Left lung (tissue), 10 donors: ENCODE results near the gene MISFA. TPM values are rescaled to one million over a fixed set of nuclear protein-coding genes. Genes with fewer than 3 reads are reported as not detected.
"Not testable (repeated sequence)": the region's sequence is repeated elsewhere in the genome, so short reads cannot be mapped to it uniquely, and the experiment has no call there.

Source experiments
- ATAC-seq: fragments of 200-7000 bp; cut with Tn5 transposase; one replicate; pipeline ENCODE4 v1.9.1; 2020; ENCODE audit warnings: moderate library complexity
- DNase-seq, 4 donors: peaks; one replicate each; pipeline ENCODE4 v3.0.0-alpha.2; 2013 to 2020
- H3K27ac ChIP-seq, 2 donors: fragments of 200-600 bp; sonication (generic) in 1 of 2; one replicate each; pipeline versions ENCODE4 v1.5.0 to v1.8.0; 2020 to 2021
- H3K27me3 ChIP-seq, 2 donors: fragments of 200-600 bp; sonication (generic) in 1 of 2; one replicate each; pipeline versions ENCODE4 v1.5.0 to v1.8.0; 2020 to 2021
- H3K36me3 ChIP-seq, 2 donors: fragments of 200-600 bp; sonication (generic) in 1 of 2; one replicate each; pipeline versions ENCODE4 v1.5.0 to v1.8.0; 2020 to 2021
- H3K4me1 ChIP-seq, 2 donors: fragments of 200-600 bp; one replicate each; pipeline ENCODE4 v1.8.0; 2021
- H3K4me3 ChIP-seq, 2 donors: fragments of 200-600 bp; sonication (generic) in 1 of 2; one replicate each; pipeline versions ENCODE4 v1.5.0 to v1.8.0; 2020 to 2021; ENCODE audit warnings: mild to moderate bottlenecking in 1 of 2
- H3K9me3 ChIP-seq, 2 donors: fragments of 200-600 bp; sonication (generic) in 1 of 2; one replicate each; pipeline versions ENCODE4 v1.5.0 to v1.8.0; 2020 to 2021
- intact Hi-C, 2 donors: fragments of 100-400 bp; cut with DNase I; formaldehyde crosslinking; loops; one replicate each; pipeline versions ENCODE4 v1.11.2 to v1.14.2; 2022
- polyA plus RNA-seq, 6 donors: library from polyadenylated mRNA; unstranded; fragments of 120-200 nt; gene quantifications; one replicate each; pipeline ENCODE4 v1.2.1, GENCODE V29; 2013; ENCODE audit not compliant: insufficient read length in 6 of 6
- total RNA-seq, 2 donors: library from RNA; stranded (reverse); fragmentation: NEBNext Ultra II Directional; extraction: Animal tissue kit (Norgen Biotek cat#: 25700); gene quantifications; one replicate each; pipeline ENCODE4 v1.2.1, GENCODE V29; 2021
- TF ChIP-seq, protein P1 (sequence below), 2 donors: fragments of 200-600 bp; sonication (generic) in 1 of 2; IDR thresholded peaks; one replicate each; pipeline versions ENCODE4 v1.5.0 to v1.8.0; 2021; ENCODE audit warnings: antibody characterized with exemption in 2 of 2
- donor health status: DM: no; HTN: yes; CAD: no.
- donor health status: DM: no; HTN: no; CAD: no.

The MISFA gene
- total and polyA plus RNA-seq, 8 donors: 3.0 to 16.3 (median 13.7) TPM

DNA sequence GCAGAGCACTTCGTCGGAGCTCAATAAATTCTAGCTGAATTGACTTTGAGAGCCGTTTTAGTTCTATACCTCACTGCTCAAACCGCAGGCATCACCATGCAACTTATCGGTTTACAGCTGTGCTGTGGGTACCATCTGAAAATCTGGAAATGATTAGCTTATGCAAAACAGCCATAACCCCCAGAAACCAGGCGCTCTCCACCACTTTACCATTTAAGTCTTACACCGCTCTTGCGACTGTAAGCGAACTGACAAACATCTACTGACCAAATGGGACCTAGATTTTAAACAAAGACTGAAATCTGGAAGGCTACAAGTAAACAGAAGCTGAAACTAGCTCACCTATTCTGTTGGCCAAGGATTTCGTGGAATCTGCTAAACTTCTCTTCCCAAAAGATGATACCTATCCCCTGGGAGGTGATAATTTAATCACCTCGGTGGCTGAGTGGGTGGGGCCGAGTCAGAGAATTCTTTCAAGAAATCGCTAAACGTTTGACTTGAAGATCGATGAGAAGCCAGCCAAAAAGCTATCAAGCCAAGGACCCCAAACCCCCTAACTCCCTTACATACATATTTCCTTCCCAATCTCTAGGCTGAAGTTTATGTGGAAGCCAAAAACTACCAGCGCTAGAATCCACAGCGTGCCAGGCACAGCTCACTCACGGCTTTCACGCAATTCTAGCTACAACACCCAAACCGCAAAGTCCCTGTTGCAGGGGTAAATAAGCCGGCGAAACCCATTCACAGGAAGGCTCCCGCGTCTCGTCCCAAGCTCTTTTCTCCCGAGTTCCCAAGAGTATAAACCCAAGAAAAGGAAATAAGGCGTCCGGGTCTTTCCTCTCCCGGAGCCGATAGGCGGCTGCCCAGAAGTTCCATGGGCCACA, 33.9 kb downstream of the MISFA start:
- Histone ChIP-seq H3K36me3 (no peaks in the 10 kb centered on the region), H3K27ac (peak overlapping the region; percentile 94), H3K9me3 (no peaks in the 10 kb centered on the region), H3K4me3 (peak overlapping the region; percentile 61 to 79), H3K27me3 (peaks cover 0 to 4% of the 10 kb centered on the region in 2 donors), H3K4me1 (peaks cover 12 to 20% of the 10 kb centered on the region in 2 donors)
- DNase-seq (no peak), ATAC-seq (no peak)
- intact Hi-C loops: no loop called here
- TF ChIP-seq, protein P1, sequence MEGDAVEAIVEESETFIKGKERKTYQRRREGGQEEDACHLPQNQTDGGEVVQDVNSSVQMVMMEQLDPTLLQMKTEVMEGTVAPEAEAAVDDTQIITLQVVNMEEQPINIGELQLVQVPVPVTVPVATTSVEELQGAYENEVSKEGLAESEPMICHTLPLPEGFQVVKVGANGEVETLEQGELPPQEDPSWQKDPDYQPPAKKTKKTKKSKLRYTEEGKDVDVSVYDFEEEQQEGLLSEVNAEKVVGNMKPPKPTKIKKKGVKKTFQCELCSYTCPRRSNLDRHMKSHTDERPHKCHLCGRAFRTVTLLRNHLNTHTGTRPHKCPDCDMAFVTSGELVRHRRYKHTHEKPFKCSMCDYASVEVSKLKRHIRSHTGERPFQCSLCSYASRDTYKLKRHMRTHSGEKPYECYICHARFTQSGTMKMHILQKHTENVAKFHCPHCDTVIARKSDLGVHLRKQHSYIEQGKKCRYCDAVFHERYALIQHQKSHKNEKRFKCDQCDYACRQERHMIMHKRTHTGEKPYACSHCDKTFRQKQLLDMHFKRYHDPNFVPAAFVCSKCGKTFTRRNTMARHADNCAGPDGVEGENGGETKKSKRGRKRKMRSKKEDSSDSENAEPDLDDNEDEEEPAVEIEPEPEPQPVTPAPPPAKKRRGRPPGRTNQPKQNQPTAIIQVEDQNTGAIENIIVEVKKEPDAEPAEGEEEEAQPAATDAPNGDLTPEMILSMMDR (IDR thresholded peaks at IDR 0.05): no peak

GRCh38 chr11:18634140-18635032, 34.8 kb downstream of the MISFA start, which contains the start of gene SPTY2D1:
TSS of gene SPTY2D1 (minus strand) at chr11:18634342. CDS start at chr11:18634257, 85 bp downstream.
- TF ChIP-seq, protein P1 (IDR thresholded peaks at IDR 0.05): peak; percentile 4 to 20
- peaks cover 0 to 4% of the 10 kb centered on the region in 2 donors for H3K27me3 ChIP-seq
- H3K9me3 ChIP-seq: no peaks in the 10 kb centered on the region
- H3K36me3 ChIP-seq: no peaks in the 10 kb centered on the region
- peak within 1 kb of the TSS; percentile 61 to 79 for H3K4me3 ChIP-seq
- DNase-seq: peak; percentile 98 to 100 (median 100)
- peak; percentile 99 for ATAC-seq
- intact Hi-C loops: no loop called here
- H3K4me1 ChIP-seq: peaks cover 12 to 20% of the 10 kb centered on the region in 2 donors
- H3K27ac ChIP-seq: peak within 1 kb of the TSS; percentile 94

- Histone ChIP-seq H3K4me3 (no peak overlapping the region), H3K36me3 (no peaks in the 10 kb centered on the region), H3K9me3 (no peaks in the 10 kb centered on the region), H3K27ac (no peak overlapping the region), H3K4me1 (no peaks in the 10 kb centered on the region), H3K27me3 (peaks cover 3 to 24% of the 10 kb centered on the region in 2 donors)
- TF ChIP-seq, protein P1 (IDR thresholded peaks at IDR 0.05): no peak
- DNase-seq (no peak), ATAC-seq (no peak)
- intact Hi-C loops: no loop called here
Measured at GRCh38 chr11:18641677-18642076, 42.1 kb downstream of the MISFA start.

- peaks cover 3 to 20% of the 10 kb centered on the region in 2 donors for H3K27me3 ChIP-seq
- H3K4me3 ChIP-seq, H3K27ac ChIP-seq, ATAC-seq, H3K36me3 ChIP-seq, DNase-seq, intact Hi-C loops, H3K4me1 ChIP-seq, H3K9me3 ChIP-seq: not testable (repeated sequence)
Measured at GRCh38 chr11:18643034-18643433, 43.4 kb downstream of the MISFA start.

DNA sequence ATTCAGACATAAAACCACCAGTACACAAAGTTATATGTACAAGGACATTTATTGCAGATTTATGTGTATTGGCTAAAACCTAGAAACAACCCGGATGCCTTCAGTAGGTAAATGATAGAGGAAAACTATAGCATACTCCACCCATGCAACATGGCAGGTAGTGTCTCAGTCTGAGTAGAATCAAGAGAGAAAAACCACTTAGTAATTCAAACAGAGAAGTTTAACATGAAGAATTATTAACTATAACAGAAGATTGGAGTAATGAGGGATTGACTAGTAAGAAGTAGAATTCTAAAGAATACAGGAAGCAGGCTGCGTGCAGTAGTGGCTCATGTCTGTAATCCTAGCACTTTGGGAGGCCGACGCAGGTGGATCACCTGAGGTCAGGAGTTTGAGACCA, 50.8 kb downstream of the MISFA start:
- H3K27me3 ChIP-seq: no peaks in the 10 kb centered on the region
- H3K4me3 ChIP-seq: no peak overlapping the region
- ATAC-seq: no peak
- no peaks in the 10 kb centered on the region for H3K4me1 ChIP-seq
- TF ChIP-seq, protein P1 (IDR thresholded peaks at IDR 0.05): no peak
- H3K27ac ChIP-seq: no peak overlapping the region
- intact Hi-C loops: no loop called here
- no peak for DNase-seq
- no peaks in the 10 kb centered on the region for H3K9me3 ChIP-seq
- H3K36me3 ChIP-seq: no peaks in the 10 kb centered on the region
